Mucosa of descending colon (tissue), 3 donors: Measurements from ENCODE around the gene VDR. TPM values are rescaled to one million over a fixed set of nuclear protein-coding genes. Genes with fewer than 3 reads are reported as not detected.

ENCODE experiments used
- ATAC-seq: fragments of 200-7000 bp; cut with Tn5 transposase; one replicate; pipeline ENCODE4 v1.9.1; 2020; ENCODE audit warnings: mild to moderate bottlenecking, moderate library complexity
- DNase-seq, 3 donors: peaks; one replicate each; pipeline ENCODE4 v3.0.0-alpha.2; 2020
- H3K36me3 ChIP-seq: fragments of 200-600 bp; one replicate; pipeline ENCODE4 v1.8.0; 2021; ENCODE audit warnings: low read depth, mild to moderate bottlenecking
- H3K4me1 ChIP-seq: fragments of 200-600 bp; one replicate; pipeline ENCODE4 v1.8.0; 2021; ENCODE audit warnings: low read depth, mild to moderate bottlenecking
- H3K4me3 ChIP-seq: fragments of 200-600 bp; one replicate; pipeline ENCODE4 v1.8.0; 2021; ENCODE audit warnings: mild to moderate bottlenecking
- H3K9me3 ChIP-seq: fragments of 200-600 bp; one replicate; pipeline ENCODE4 v1.8.0; 2021; ENCODE audit warnings: mild to moderate bottlenecking
- intact Hi-C, 2 donors: fragments of 100-400 bp; cut with DNase I in 1 of 2; cut with micrococcal nuclease in 1 of 2; formaldehyde crosslinking; loops; one replicate each; pipeline versions ENCODE4 v1.11.0 to v1.11.1; 2022; cut with DNase I, micrococcal nuclease
- total RNA-seq, 3 donors: library from RNA; stranded (reverse); fragmentation: NEBNext Ultra II Directional in 2 of 3; extraction: Animal tissue kit (Norgen Biotek cat#: 25700) in 2 of 3; gene quantifications; one replicate each; pipeline versions ENCODE4 v1.2.1 to v1.2.4, GENCODE V29; 2021 to 2023
- TF ChIP-seq, protein P1 (sequence below): fragments of 200-600 bp; IDR thresholded peaks from one replicate; pipeline ENCODE4 v1.8.0; 2022; ENCODE audit warnings: antibody characterized with exemption, mild to moderate bottlenecking
- donor health status: DM: no; HTN: no; CAD: no; lungs with moderate emphysema.
- donor health status: DM: no; HTN: no; CAD: no.
- donor health status: DM: no; HTN: yes; CAD: no.

The VDR gene
- total RNA-seq, 3 donors from 2014 or later: 69.5 to 175 (median 162) TPM

DNA sequence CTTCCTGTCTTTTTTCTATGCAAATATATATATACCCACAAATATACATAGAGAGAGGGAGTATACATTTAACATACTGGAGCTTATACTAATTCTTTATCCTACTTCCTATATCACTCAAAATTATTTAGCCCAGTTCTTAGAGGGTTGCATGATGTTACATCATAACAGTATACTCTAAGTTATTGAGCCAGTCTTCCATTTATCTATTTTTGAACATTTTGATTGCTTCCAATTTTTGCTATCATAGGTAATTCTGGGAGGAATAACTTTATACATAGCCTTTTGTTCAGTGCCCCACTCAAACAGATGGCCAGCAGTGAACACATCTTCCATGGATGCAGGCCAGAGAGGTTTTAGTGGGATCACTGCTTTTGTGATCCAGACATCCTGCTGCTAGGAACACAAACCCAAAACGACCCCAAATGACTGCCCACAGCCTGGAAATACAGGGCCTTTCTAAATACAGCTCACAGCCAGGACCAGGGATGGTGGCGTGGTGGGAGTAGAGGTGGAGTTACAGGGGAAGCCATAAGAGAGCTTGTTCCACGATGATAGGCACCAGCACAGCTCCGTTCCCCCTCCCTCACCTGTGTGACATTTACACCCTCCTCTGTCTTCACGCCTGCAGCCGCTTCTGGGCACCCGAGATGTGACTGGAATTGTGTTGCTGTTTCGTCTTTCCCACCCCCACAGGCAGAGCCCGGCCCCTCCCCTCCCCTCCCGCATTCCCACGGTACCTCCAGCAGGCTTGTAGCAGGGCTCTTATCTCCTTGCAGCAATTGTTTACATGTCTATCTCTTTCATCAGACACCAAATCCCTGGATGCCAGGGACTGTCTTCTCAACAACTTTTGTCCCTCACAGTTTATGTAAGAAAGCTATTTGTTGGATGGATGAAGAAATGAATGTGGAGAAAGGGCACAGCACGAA lies 54.4 kb downstream of the VDR start:
- no peaks in the 10 kb centered on the region for H3K9me3 ChIP-seq
- no peak overlapping the region for H3K4me3 ChIP-seq
- H3K36me3 ChIP-seq: no peaks in the 10 kb centered on the region
- intact Hi-C loops: no loop called here
- ATAC-seq (no peak), DNase-seq (no peak)
- TF ChIP-seq, protein P1, sequence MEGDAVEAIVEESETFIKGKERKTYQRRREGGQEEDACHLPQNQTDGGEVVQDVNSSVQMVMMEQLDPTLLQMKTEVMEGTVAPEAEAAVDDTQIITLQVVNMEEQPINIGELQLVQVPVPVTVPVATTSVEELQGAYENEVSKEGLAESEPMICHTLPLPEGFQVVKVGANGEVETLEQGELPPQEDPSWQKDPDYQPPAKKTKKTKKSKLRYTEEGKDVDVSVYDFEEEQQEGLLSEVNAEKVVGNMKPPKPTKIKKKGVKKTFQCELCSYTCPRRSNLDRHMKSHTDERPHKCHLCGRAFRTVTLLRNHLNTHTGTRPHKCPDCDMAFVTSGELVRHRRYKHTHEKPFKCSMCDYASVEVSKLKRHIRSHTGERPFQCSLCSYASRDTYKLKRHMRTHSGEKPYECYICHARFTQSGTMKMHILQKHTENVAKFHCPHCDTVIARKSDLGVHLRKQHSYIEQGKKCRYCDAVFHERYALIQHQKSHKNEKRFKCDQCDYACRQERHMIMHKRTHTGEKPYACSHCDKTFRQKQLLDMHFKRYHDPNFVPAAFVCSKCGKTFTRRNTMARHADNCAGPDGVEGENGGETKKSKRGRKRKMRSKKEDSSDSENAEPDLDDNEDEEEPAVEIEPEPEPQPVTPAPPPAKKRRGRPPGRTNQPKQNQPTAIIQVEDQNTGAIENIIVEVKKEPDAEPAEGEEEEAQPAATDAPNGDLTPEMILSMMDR: no peak
- no peaks in the 10 kb centered on the region for H3K4me1 ChIP-seq

DNA sequence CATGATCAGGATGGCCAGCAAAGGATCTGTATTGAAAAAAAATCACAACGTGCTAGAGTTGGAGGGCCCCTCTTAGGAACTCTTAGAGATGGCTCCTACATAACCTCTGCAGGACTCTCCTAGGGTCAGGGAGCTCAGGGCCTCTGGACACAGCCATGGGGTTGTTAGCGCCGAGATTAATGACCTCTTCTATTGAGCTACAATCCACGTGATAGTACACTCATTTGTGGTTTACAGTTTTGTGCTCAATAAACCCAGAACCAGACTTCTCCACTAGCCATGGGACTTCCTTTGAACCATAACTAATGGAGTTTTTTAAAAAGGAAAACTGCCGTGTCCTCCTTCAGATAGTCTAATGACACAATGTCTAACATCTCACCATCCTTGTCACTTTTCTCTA lies 55.5 kb downstream of the VDR start:
- Histone ChIP-seq H3K9me3 (no peaks in the 10 kb centered on the region), H3K36me3 (no peaks in the 10 kb centered on the region), H3K4me3 (no peak overlapping the region), H3K4me1 (no peaks in the 10 kb centered on the region)
- DNase-seq (no peak), ATAC-seq (no peak)
- intact Hi-C loops: no loop called here
- TF ChIP-seq, protein P1: no peak

DNA sequence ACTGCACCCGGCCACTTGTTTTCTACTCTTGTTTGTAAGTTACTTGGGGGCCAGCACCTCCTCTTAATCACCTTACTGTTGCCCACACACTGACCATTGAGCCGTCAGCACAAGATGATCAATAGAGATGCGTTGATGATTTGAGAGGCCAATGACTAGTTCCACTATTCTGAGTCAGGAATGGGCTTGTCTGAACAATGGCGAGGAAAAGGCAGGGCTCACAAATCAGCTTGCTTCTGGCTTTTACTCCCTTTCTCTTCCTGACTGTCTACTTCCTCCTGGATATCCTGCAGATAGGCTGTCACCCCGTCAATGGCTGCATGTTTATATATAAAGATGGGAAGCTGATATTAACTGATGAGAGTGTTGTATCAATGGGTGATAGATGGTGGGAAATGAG lies 55.9 kb downstream of the VDR start:
- DNase-seq: no peak
- Histone ChIP-seq H3K36me3 (no peaks in the 10 kb centered on the region), H3K4me3 (no peak overlapping the region), H3K9me3 (no peaks in the 10 kb centered on the region), H3K4me1 (no peaks in the 10 kb centered on the region)
- TF ChIP-seq, protein P1: no peak
- ATAC-seq: no peak
- intact Hi-C loops: no loop called here

DNA sequence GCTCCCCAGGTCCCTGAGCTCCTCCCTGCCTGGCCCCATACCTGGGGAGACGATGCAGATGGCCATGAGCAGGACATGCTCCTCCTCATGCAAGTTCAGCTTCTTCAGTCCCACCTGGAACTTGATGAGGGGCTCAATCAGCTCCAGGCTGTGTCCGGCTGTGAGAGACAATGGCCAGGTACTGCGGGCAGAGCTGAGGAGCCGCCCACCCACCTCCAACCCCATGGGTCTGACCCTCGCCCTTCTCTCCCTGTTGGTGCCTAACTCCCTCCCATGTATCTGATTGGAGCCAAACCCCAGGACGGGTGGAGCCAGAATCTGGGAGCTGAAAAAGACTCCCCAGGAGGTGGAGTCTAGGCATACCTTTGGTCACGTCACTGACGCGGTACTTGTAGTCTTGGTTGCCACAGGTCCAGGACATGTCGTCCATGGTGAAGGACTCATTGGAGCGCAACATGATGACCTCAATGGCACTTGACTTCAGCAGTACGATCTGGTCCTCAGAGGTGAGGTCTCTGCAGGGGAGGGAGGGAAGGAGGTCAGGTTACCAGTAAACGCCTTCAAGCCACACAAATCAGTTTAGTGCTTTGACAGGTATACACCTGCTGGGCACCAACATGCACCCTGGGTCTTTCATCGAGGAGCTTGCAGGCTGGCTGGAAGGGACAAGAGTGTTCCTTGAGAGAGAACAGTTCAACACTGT lies 58.3 kb downstream of the VDR start:
- H3K9me3 ChIP-seq: no peaks in the 10 kb centered on the region
- no peak for ATAC-seq
- H3K4me3 ChIP-seq: no peak overlapping the region
- no peaks in the 10 kb centered on the region for H3K36me3 ChIP-seq
- DNase-seq: no peak
- no peaks in the 10 kb centered on the region for H3K4me1 ChIP-seq
- TF ChIP-seq, protein P1: no peak
- intact Hi-C loops: no loop called here

DNA sequence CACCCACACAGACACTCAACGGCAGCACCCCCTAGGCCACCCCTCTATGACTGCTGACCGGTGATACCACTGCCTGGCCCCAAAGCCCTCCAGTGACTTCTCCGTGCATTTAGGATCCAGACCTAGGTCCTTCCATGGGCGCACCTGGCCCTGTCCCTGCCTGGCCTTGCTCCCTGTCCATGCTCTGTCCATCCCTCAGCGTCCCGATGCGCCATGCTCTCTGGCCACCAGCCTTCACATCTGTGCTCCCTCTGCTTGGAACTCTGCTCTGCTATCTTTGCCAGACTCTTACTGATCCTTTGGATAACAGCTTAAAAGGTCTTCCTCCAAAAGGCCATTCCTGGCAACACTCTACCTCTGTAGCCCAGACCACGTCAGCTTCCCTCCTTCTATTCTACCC lies 59.7 kb downstream of the VDR start:
- H3K9me3 ChIP-seq: no peaks in the 10 kb centered on the region
- DNase-seq: no peak
- no peaks in the 10 kb centered on the region for H3K36me3 ChIP-seq
- TF ChIP-seq, protein P1: no peak
- H3K4me3 ChIP-seq: no peak overlapping the region
- intact Hi-C loops: no loop called here
- H3K4me1 ChIP-seq: no peaks in the 10 kb centered on the region
- no peak for ATAC-seq
